ENCODE results near the gene MAN1C1.

MAN1C1 gene

GRCh38 chr1:25684216-25684965 is 67.8 kb downstream of the MAN1C1 start:
- Histone ChIP-seq H3K27me3 (replicated peaks; ENCODE audit: control insufficient read depth, insufficient read depth, low read length) (peaks cover 3% of the 10 kb centered on the region), H3K4me3 (replicated peaks; ENCODE audit: low read depth, low read length) (no peak overlapping the region), H3K36me3 (ENCODE audit: control insufficient read depth, insufficient read depth, low read length) (no peaks in the 10 kb centered on the region)
- TF ChIP-seq, protein P1, sequence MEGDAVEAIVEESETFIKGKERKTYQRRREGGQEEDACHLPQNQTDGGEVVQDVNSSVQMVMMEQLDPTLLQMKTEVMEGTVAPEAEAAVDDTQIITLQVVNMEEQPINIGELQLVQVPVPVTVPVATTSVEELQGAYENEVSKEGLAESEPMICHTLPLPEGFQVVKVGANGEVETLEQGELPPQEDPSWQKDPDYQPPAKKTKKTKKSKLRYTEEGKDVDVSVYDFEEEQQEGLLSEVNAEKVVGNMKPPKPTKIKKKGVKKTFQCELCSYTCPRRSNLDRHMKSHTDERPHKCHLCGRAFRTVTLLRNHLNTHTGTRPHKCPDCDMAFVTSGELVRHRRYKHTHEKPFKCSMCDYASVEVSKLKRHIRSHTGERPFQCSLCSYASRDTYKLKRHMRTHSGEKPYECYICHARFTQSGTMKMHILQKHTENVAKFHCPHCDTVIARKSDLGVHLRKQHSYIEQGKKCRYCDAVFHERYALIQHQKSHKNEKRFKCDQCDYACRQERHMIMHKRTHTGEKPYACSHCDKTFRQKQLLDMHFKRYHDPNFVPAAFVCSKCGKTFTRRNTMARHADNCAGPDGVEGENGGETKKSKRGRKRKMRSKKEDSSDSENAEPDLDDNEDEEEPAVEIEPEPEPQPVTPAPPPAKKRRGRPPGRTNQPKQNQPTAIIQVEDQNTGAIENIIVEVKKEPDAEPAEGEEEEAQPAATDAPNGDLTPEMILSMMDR (IDR thresholded peaks at IDR 0.05; ENCODE audit: insufficient read depth, low read length, poor library complexity, severe bottlenecking), result no peak
- DNase-seq (ENCODE audit: extremely low read depth, insufficient read length), result no peak

DNA sequence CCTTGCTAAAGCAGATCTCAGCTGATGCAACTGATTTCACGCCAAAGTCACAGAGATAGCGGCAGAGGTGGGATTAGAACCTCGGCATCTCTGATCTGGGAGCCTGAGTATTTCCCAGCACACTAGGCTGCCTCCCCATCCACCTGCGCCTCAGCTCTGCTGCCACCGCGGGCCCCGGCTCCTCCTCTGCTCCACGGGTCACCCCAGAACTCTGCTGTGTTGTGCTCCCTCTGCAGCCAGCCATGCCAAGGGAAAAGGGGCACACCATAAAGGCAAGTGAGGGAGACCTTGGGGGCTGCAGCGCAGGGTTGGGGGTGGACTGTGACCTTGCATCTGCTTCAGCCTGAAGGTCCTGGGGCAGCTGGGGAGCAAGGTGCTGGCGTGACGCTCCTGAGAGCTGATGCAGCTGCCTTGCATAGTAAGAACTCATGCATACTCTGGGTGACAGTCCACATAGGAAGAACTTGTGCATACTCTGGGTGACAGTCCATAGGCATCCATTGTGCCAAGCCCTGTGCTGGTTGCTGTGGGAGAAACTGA is 68.7 kb downstream of the MAN1C1 start:
- Histone ChIP-seq H3K27me3 (replicated peaks; ENCODE audit: control insufficient read depth, insufficient read depth, low read length) (peaks cover 3% of the 10 kb centered on the region), H3K4me3 (replicated peaks; ENCODE audit: low read depth, low read length) (no peak overlapping the region), H3K36me3 (ENCODE audit: control insufficient read depth, insufficient read depth, low read length) (no peaks in the 10 kb centered on the region)
- TF ChIP-seq, protein P1 (IDR thresholded peaks at IDR 0.05; ENCODE audit: insufficient read depth, low read length, poor library complexity, severe bottlenecking), result no peak
- DNase-seq (ENCODE audit: extremely low read depth, insufficient read length), result no peak

- Histone ChIP-seq H3K36me3 (ENCODE audit: control insufficient read depth, insufficient read depth, low read length) (no peaks in the 10 kb centered on the region), H3K4me3 (replicated peaks; ENCODE audit: low read depth, low read length) (no peak overlapping the region), H3K27me3 (replicated peaks; ENCODE audit: control insufficient read depth, insufficient read depth, low read length) (peaks cover 3% of the 10 kb centered on the region)
- TF ChIP-seq, protein P1 (IDR thresholded peaks at IDR 0.05; ENCODE audit: insufficient read depth, low read length, poor library complexity, severe bottlenecking), result no peak
- no peak for DNase-seq (ENCODE audit: extremely low read depth, insufficient read length)
Observed at GRCh38 chr1:25685938-25686665, 69.5 kb downstream of the MAN1C1 start.

DNA sequence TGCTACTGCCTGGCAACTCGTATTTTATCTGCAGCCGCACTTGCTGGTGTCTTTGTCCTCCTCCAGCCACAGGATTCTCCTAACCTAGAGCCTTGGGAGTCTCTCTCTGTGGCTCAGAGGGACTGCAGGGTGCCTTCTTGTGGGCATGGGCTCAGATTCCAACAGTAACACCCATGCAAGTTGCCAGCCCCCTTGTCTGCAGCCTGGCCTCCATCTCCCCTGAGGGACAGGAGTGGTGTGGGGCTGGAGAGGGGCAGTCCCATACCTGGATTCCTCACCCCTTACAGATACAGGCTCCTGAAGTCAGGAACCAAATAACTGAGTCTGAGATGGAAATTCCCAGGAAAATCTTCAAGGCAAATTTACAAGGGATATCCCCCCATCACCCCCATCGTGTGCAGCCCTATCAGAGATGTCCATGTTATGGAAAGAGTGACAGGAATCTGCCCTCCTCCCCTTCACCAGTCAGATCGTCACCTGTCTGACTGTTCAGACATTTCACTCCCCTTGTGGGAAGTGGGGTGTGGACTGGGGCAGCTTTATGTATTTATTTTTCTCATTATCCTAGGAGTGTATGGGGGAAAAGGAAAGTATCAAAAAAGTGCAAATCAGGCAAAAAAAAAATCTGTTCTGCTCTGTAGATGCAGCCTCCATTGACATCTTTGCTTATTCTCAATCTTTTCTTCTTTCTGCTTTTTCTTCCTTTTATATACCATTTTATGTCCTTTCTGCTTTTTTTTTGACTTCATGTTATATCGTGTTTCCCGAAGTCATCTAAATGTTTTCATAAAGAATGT is 70.8 kb downstream of the MAN1C1 start:
- TF ChIP-seq, protein P1 (IDR thresholded peaks at IDR 0.05; ENCODE audit: insufficient read depth, low read length, poor library complexity, severe bottlenecking), result no peak
- DNase-seq (ENCODE audit: extremely low read depth, insufficient read length), result no peak
- Histone ChIP-seq H3K36me3 (ENCODE audit: control insufficient read depth, insufficient read depth, low read length) (no peaks in the 10 kb centered on the region), H3K27me3 (replicated peaks; ENCODE audit: control insufficient read depth, insufficient read depth, low read length) (peaks cover 1% of the 10 kb centered on the region; the same call in 1 of the 2 replicates), H3K4me3 (replicated peaks; ENCODE audit: low read depth, low read length) (no peak overlapping the region)

DNA sequence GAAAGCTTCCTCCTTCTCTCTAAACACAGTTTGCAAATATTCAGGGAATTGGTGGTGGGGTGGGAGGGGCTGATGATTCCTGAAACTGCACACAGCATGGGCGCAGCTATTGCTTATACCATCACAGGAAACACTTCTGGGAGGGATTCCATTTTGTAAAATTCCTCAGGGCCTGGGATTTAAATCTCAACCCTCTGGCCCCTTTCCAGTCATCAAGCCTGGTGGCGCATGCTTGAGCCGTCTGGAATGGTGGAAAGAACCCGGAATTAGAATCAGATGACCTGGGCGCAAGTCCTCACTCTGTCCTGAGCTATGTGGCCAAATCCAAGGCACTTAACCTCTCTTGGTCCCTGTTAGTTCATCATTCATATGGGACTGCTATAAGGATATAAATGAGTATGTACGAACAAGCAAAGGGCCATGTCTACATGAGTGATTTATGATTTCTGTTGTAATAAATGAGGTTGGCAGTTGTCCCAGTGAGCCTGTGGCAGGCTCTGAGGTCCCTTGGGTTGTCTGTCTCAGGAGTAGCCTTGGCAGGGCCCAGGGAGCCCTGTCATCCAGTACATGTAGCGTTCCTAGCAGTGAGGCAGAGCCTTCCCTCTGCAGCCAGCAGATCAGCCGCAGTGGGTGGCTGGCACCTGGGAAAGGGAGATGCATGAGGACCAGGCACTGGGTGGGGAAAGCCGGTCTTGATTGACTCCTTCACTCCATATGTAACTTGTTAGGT is 72.0 kb downstream of the MAN1C1 start:
- no peak overlapping the region for H3K4me3 ChIP-seq (replicated peaks; ENCODE audit: low read depth, low read length)
- no peaks in the 10 kb centered on the region for H3K36me3 ChIP-seq (ENCODE audit: control insufficient read depth, insufficient read depth, low read length)
- peaks cover 1% of the 10 kb centered on the region; the same call in 1 of the 2 replicates for H3K27me3 ChIP-seq (replicated peaks; ENCODE audit: control insufficient read depth, insufficient read depth, low read length)
- DNase-seq (ENCODE audit: extremely low read depth, insufficient read length), result no peak
- TF ChIP-seq, protein P1 (IDR thresholded peaks at IDR 0.05; ENCODE audit: insufficient read depth, low read length, poor library complexity, severe bottlenecking), result no peak

Measured in GM06990 (cell line).